LNCAP (cell line): ENCODE results near the gene JMJD7.

Source experiments
- CTCF ChIP-seq: fragments of 450-650 bp; IDR thresholded peaks from 2 replicates; pipeline ENCODE4 v1.5.1; 2017; ENCODE audit warnings: mild to moderate bottlenecking

Gene JMJD7

GRCh38 chr15:41856262-41856661 is 28.4 kb downstream of the JMJD7 start:
- no peak for TF ChIP-seq CTCF

GRCh38 chr15:41856716-41857115 is 28.8 kb downstream of the JMJD7 start:
- no peak for TF ChIP-seq CTCF

- TF ChIP-seq CTCF = no peak
These were observed 29.4 kb downstream of the JMJD7 start for GRCh38 chr15:41857316-41857715.

GRCh38 chr15:41858756-41859155 is 30.9 kb downstream of the JMJD7 start:
- TF ChIP-seq CTCF = no peak

GRCh38 chr15:41860049-41860828 is 32.3 kb downstream of the JMJD7 start:
- no peak for TF ChIP-seq CTCF

- TF ChIP-seq CTCF = no peak
These were observed 34.0 kb downstream of the JMJD7 start for GRCh38 chr15:41861736-41862356.

- no peak for TF ChIP-seq CTCF
These were observed 34.7 kb downstream of the JMJD7 start for GRCh38 chr15:41862515-41863116.
